Fibroblast of lung (primary cell): ENCODE measurements around the gene MLST8. TPM values are rescaled to one million over a fixed set of nuclear protein-coding genes. Genes with fewer than 3 reads are reported as not detected.

Experiments
- DNase-seq, 2 donors: peaks; one replicate each; pipeline versions ENCODE4 v3.0.0 to v3.0.0-alpha.2; 2010; ENCODE audit warnings: low read depth in 2 of 2
- H2AFZ ChIP-seq: 2 replicates; pipeline ENCODE4 v1.5.1; 2012; ENCODE audit warnings: low read length, control low read depth, inconsistent platforms
- H3K27ac ChIP-seq: 2 replicates; pipeline ENCODE4 v1.5.1; 2011; ENCODE audit warnings: low read length, control low read depth; ENCODE audit not compliant: insufficient read depth
- H3K27me3 ChIP-seq: 2 replicates; pipeline ENCODE4 v1.5.1; 2011; ENCODE audit warnings: mild to moderate bottlenecking, low read length; ENCODE audit not compliant: control insufficient read depth, insufficient read depth
- H3K36me3 ChIP-seq: 2 replicates; pipeline ENCODE4 v1.5.1; 2011; ENCODE audit warnings: low read length; ENCODE audit not compliant: control insufficient read depth, insufficient read depth
- H3K4me1 ChIP-seq: 2 replicates; pipeline ENCODE4 v1.5.1; 2011; ENCODE audit warnings: low read length; ENCODE audit not compliant: control insufficient read depth, insufficient read depth; ENCODE audit errors: extremely low read depth
- H3K4me2 ChIP-seq: 2 replicates; pipeline ENCODE4 v1.5.1; 2011; ENCODE audit warnings: low read length, control low read depth; ENCODE audit not compliant: insufficient read depth; ENCODE audit errors: extremely low read depth
- H3K4me3 ChIP-seq, 4 experiments: fragments of 200-600 bp in 1 of 4; sonication (generic) in 1 of 4; replicated peaks in 1 of 4; 2 replicates each; pipeline ENCODE4 v1.5.1; 2011 to 2016; ENCODE audit warnings: low read length in 4 of 4, low read depth in 3 of 4, mild to moderate bottlenecking in 3 of 4, control low read depth in 2 of 4, inconsistent platforms in 1 of 4, mixed read lengths in 1 of 4; ENCODE audit not compliant: insufficient read depth in 1 of 4; ENCODE audit errors: control extremely low read depth in 1 of 4
- H3K79me2 ChIP-seq: 2 replicates; pipeline ENCODE4 v1.5.1; 2012; ENCODE audit warnings: mild to moderate bottlenecking, low read length, inconsistent platforms; ENCODE audit not compliant: control insufficient read depth, insufficient read depth
- H3K9ac ChIP-seq: 2 replicates; pipeline ENCODE4 v1.5.1; 2011; ENCODE audit warnings: mild to moderate bottlenecking, low read length, control low read depth; ENCODE audit not compliant: insufficient read depth
- H3K9me3 ChIP-seq: 2 replicates; pipeline ENCODE4 v1.5.1; 2012; ENCODE audit warnings: low read depth, low read length; ENCODE audit not compliant: control insufficient read depth, insufficient read depth
- H4K20me1 ChIP-seq: 2 replicates; pipeline ENCODE4 v1.5.1; 2011; ENCODE audit warnings: low read length; ENCODE audit not compliant: control insufficient read depth, insufficient read depth; ENCODE audit errors: extremely low read depth
- CTCF ChIP-seq, 2 donors: IDR thresholded peaks in 1 of 2; conservative IDR thresholded peaks in 1 of 2; 1 replicate in 1 of 2; 2 replicates in 1 of 2; pipeline ENCODE4 v1.5.1; 2011 to 2012; ENCODE audit warnings: low read length in 2 of 2, control low read depth in 1 of 2, inconsistent platforms in 1 of 2, low read depth in 1 of 2, mild to moderate bottlenecking in 1 of 2
- EZH2 ChIP-seq: IDR thresholded peaks from 2 replicates; pipeline ENCODE4 v1.5.1; 2012; ENCODE audit warnings: low read length, control low read depth, mild to moderate bottlenecking; ENCODE audit errors: missing control alignments
- polyA plus RNA-seq, 2 donors: library from polyadenylated mRNA; depleted of rRNA in 1 of 2; stranded (reverse) in 1 of 2; unstranded in 1 of 2; fragments of >200 nt; gene quantifications; 2 replicates each; pipeline ENCODE4 v1.2.1, GENCODE V29; 2011 to 2012; ENCODE audit warnings: missing spikeins in 1 of 2
- total RNA-seq: library from RNA; depleted of rRNA; stranded (reverse); fragments of >200 nt; gene quantifications from 2 replicates; pipeline ENCODE4 v1.2.1, GENCODE V29; 2014

Gene MLST8
- total and polyA plus RNA-seq, 2 donors (not counting 1 experiment from before 2014, with no cell fraction given), result 16.8 to 30.9 TPM

GRCh38 chr16:2246301-2246885, 41.1 kb downstream of the MLST8 start:
- TF ChIP-seq CTCF (conservative IDR thresholded peaks at IDR 0.05 in 1 of 2, IDR thresholded peaks at IDR 0.05 in 1 of 2; ENCODE audit: low read depth in 1 of 2, low read length in 2 of 2) (no peak), EZH2 (no peak)
- no peak overlapping the region for H3K9ac ChIP-seq
- no peak overlapping the region for H3K4me3 ChIP-seq
- no peak for DNase-seq
- H3K9me3 ChIP-seq, result no peaks in the 10 kb centered on the region
- no peaks in the 10 kb centered on the region for H3K27me3 ChIP-seq
- peaks cover 26% of the 10 kb centered on the region for H3K36me3 ChIP-seq
- H4K20me1 ChIP-seq, result no peaks in the 10 kb centered on the region
- H2AFZ ChIP-seq, result no peak overlapping the region
- no peak overlapping the region for H3K4me2 ChIP-seq
- no peak overlapping the region for H3K27ac ChIP-seq
- peaks cover 9% of the 10 kb centered on the region for H3K79me2 ChIP-seq
- no peaks in the 10 kb centered on the region for H3K4me1 ChIP-seq

- Histone ChIP-seq H3K9ac (peak overlapping the region; percentile 77), H3K4me3 (peak overlapping the region; percentile 60 to 69 (median 66)), H4K20me1 (no peaks in the 10 kb centered on the region), H2AFZ (no peak overlapping the region), H3K79me2 (peaks cover 9% of the 10 kb centered on the region), H3K4me1 (peaks cover 7% of the 10 kb centered on the region), H3K27me3 (no peaks in the 10 kb centered on the region), H3K9me3 (no peaks in the 10 kb centered on the region), H3K36me3 (peaks cover 20% of the 10 kb centered on the region), H3K4me2 (peak overlapping the region; percentile 84), H3K27ac (peak overlapping the region; percentile 72)
- TF ChIP-seq EZH2 (no peak), CTCF (conservative IDR thresholded peaks at IDR 0.05 in 1 of 2, IDR thresholded peaks at IDR 0.05 in 1 of 2; ENCODE audit: low read depth in 1 of 2, low read length in 2 of 2) (no peak)
- peak in 1 of 2 donors; percentile 22 for DNase-seq
These were observed 45.5 kb downstream of the MLST8 start for GRCh38 chr16:2250652-2251295.

GRCh38 chr16:2251296-2252111, 46.2 kb downstream of the MLST8 start, which contains the start of gene ECI1:
Gene ECI1, minus strand, starts transcription at chr16:2251587. Its CDS starts 21 bp downstream, at chr16:2251566.
- H3K79me2 ChIP-seq, result peaks cover 10% of the 10 kb centered on the region
- H3K27me3 ChIP-seq, result no peaks in the 10 kb centered on the region
- no peak within 1 kb of the TSS for H2AFZ ChIP-seq
- peaks cover 16% of the 10 kb centered on the region for H3K36me3 ChIP-seq
- H3K9me3 ChIP-seq, result no peaks in the 10 kb centered on the region
- no peaks in the 10 kb centered on the region for H4K20me1 ChIP-seq
- TF ChIP-seq CTCF (conservative IDR thresholded peaks at IDR 0.05 in 1 of 2, IDR thresholded peaks at IDR 0.05 in 1 of 2; ENCODE audit: low read depth in 1 of 2, low read length in 2 of 2) (peak; percentile 44 to 56), EZH2 (no peak)
- peaks cover 7% of the 10 kb centered on the region for H3K4me1 ChIP-seq
- peak; percentile 93 to 95 for DNase-seq
- H3K27ac ChIP-seq, result peak within 1 kb of the TSS; percentile 72
- peak within 1 kb of the TSS; percentile 60 to 69 (median 66) for H3K4me3 ChIP-seq
- H3K4me2 ChIP-seq, result peak within 1 kb of the TSS; percentile 84
- peak within 1 kb of the TSS; percentile 77 for H3K9ac ChIP-seq
